Activated CD8-positive, alpha-beta memory T cell treated with anti-CD3 and anti-CD28 coated beads for 1 hour (primary cell): Measurements from ENCODE around the gene IGSF21.

Experiments used
- DNase-seq, 2 donors: peaks; one replicate each; pipeline ENCODE4 v3.0.0-alpha.2; 2020; ENCODE audit warnings: low read depth in 1 of 2; ENCODE audit errors: extremely low read depth in 1 of 2

IGSF21 gene

GRCh38 chr1:18390953-18391352 lies 283.4 kb downstream of the IGSF21 start:
- no peak for DNase-seq

GRCh38 chr1:18394563-18395156 lies 287.1 kb downstream of the IGSF21 start:
- DNase-seq: no peak

- DNase-seq: no peak
Measured at GRCh38 chr1:18396247-18396980, 288.8 kb downstream of the IGSF21 start.

- DNase-seq: no peak
Measured at GRCh38 chr1:18397641-18398040, 290.0 kb downstream of the IGSF21 start.

- DNase-seq: no peak
Measured at GRCh38 chr1:18398791-18399530, 291.4 kb downstream of the IGSF21 start.

GRCh38 chr1:18400347-18401102 lies 292.9 kb downstream of the IGSF21 start:
- no peak for DNase-seq

- no peak for DNase-seq
Measured at GRCh38 chr1:18401921-18402320, 294.3 kb downstream of the IGSF21 start.

- no peak for DNase-seq
Measured at GRCh38 chr1:18404460-18404859, 296.9 kb downstream of the IGSF21 start.

- no peak for DNase-seq
Measured at GRCh38 chr1:18407166-18408045, 299.8 kb downstream of the IGSF21 start.

GRCh38 chr1:18408656-18409370 lies 301.2 kb downstream of the IGSF21 start:
- no peak for DNase-seq

- DNase-seq: no peak
Measured at GRCh38 chr1:18409609-18410237, 302.1 kb downstream of the IGSF21 start.

GRCh38 chr1:18410407-18410806 lies 302.8 kb downstream of the IGSF21 start:
- no peak for DNase-seq

- DNase-seq: no peak
Measured at GRCh38 chr1:18411321-18411720, 303.7 kb downstream of the IGSF21 start.

- DNase-seq: no peak
Measured at GRCh38 chr1:18411820-18412641, 304.4 kb downstream of the IGSF21 start.

- no peak for DNase-seq
Measured at GRCh38 chr1:18412882-18413353, 305.3 kb downstream of the IGSF21 start.

- DNase-seq: no peak
Measured at GRCh38 chr1:18413541-18414305, 306.1 kb downstream of the IGSF21 start.

- no peak for DNase-seq
Measured at GRCh38 chr1:18414321-18414720, 306.7 kb downstream of the IGSF21 start.
